Uterus (tissue), 2 donors: ENCODE data around the gene SULT2B1.

Source experiments
- CTCF ChIP-seq, 4 experiments: fragments of 200-600 bp in 2 of 4; fragments of 450-650 bp in 2 of 4; sonication (generic) in 2 of 4; IDR thresholded peaks; one replicate each; pipeline ENCODE4 v1.5.1; 2016 to 2019; ENCODE audit warnings: antibody characterized with exemption in 4 of 4, mild to moderate bottlenecking in 2 of 4, moderate library complexity in 1 of 4
- POLR2A ChIP-seq, 2 donors: fragments of 450-650 bp; IDR thresholded peaks; one replicate each; pipeline ENCODE4 v1.6.1; 2016; ENCODE audit warnings: antibody characterized with exemption in 2 of 2, mild to moderate bottlenecking in 1 of 2, moderate library complexity in 1 of 2

GRCh38 chr19:48629599-48630295 lies 77.8 kb downstream of the SULT2B1 start:
- TF ChIP-seq POLR2A (IDR thresholded peaks at IDR 0.05): no peak
- TF ChIP-seq CTCF (IDR thresholded peaks at IDR 0.05): no peak
